GM18873 (cell line): ENCODE measurements around the gene HPS1.

Experiments used
- ATAC-seq: cut with Tn5 transposase; IDR thresholded peaks from one replicate; pipeline ENCODE4 v1.9.1; 2021; ENCODE audit warnings: mild to moderate bottlenecking, moderate library complexity, moderate number of reproducible peaks; ENCODE audit not compliant: unreplicated experiment, low FRiP score

Gene HPS1

GRCh38 chr10:98446661-98447221 is at the start of gene HPS1:
TSS of gene HPS1 (minus strand) at chr10:98446935. CDS start at chr10:98443240, 3,695 bp downstream.
- ATAC-seq, result peak; percentile 67

- no peak for ATAC-seq
These were observed 46.0 kb upstream of the HPS1 start for GRCh38 chr10:98492763-98493162.

- ATAC-seq, result no peak
These were observed 43.1 kb upstream of the HPS1 start for GRCh38 chr10:98489561-98490481.

- no peak for ATAC-seq
These were observed 42.1 kb upstream of the HPS1 start for GRCh38 chr10:98488669-98489430.

- no peak for ATAC-seq
These were observed 40.9 kb upstream of the HPS1 start for GRCh38 chr10:98487649-98488048.

GRCh38 chr10:98486421-98486820 is 39.7 kb upstream of the HPS1 start:
- ATAC-seq, result no peak

- ATAC-seq, result no peak
These were observed 39.2 kb upstream of the HPS1 start for GRCh38 chr10:98485959-98486358.

GRCh38 chr10:98483658-98484057 is 36.9 kb upstream of the HPS1 start:
- ATAC-seq, result no peak

- no peak for ATAC-seq
These were observed 35.4 kb upstream of the HPS1 start for GRCh38 chr10:98482096-98482495.

- no peak for ATAC-seq
These were observed 34.7 kb upstream of the HPS1 start for GRCh38 chr10:98481404-98481945.

- ATAC-seq, result no peak
These were observed 31.9 kb upstream of the HPS1 start for GRCh38 chr10:98478430-98479222.

- no peak for ATAC-seq
These were observed 31.1 kb upstream of the HPS1 start for GRCh38 chr10:98477861-98478260.

- no peak for ATAC-seq
These were observed 27.9 kb upstream of the HPS1 start for GRCh38 chr10:98474628-98475027.

GRCh38 chr10:98472196-98472595 is 25.5 kb upstream of the HPS1 start:
- ATAC-seq, result no peak

- no peak for ATAC-seq
These were observed 24.1 kb upstream of the HPS1 start for GRCh38 chr10:98470850-98471249.

GRCh38 chr10:98469001-98469931 is 22.5 kb upstream of the HPS1 start:
- no peak for ATAC-seq

GRCh38 chr10:98467506-98468318 is 21.0 kb upstream of the HPS1 start:
- peak; percentile 80 for ATAC-seq

- no peak for ATAC-seq
These were observed 20.2 kb upstream of the HPS1 start for GRCh38 chr10:98466861-98467505.
